NB4 (cell line): Measurements from ENCODE around the gene ZNF25.
"Not testable (repeated sequence)": the region's sequence is repeated elsewhere in the genome, so short reads cannot be mapped to it uniquely, and the experiment has no call there.

ENCODE experiments used
- CTCF ChIP-seq: IDR thresholded peaks from one replicate; pipeline ENCODE4 v1.5.1; 2012; ENCODE audit warnings: low read depth, low read length
- MAX ChIP-seq: IDR thresholded peaks from 2 replicates; pipeline ENCODE4 v1.6.1; 2011; ENCODE audit warnings: low read depth, low read length
- MYC ChIP-seq: IDR thresholded peaks from 2 replicates; pipeline ENCODE4 v1.6.1; 2011; ENCODE audit warnings: low read depth, low read length
- POLR2A ChIP-seq: IDR thresholded peaks from 2 replicates; pipeline ENCODE4 v1.6.1; 2011; ENCODE audit warnings: mild to moderate bottlenecking; ENCODE audit not compliant: insufficient read length; ENCODE audit errors: extremely low read depth

GRCh38 chr10:38019124-38019523 is 42.7 kb upstream of the ZNF25 start:
- TF ChIP-seq CTCF, MAX, MYC, POLR2A: not testable (repeated sequence)
